GM23338 (cell line): Measurements from ENCODE around the gene KIAA1549. TPM values are rescaled to one million over a fixed set of nuclear protein-coding genes. Genes with fewer than 3 reads are reported as not detected.

Experiments
- ATAC-seq: fragments of 200-7000 bp; cut with Tn5 transposase; 3 replicates; pipeline ENCODE4 v1.9.1; 2020
- DNase-seq: peaks from one replicate; pipeline ENCODE4 v3.0.0-alpha.2; 2015; ENCODE audit warnings: low spot score
- H2AFZ ChIP-seq: fragments of 200-600 bp; sonication (generic); 2 replicates; pipeline ENCODE4 v1.8.0; 2016; ENCODE audit warnings: antibody characterized with exemption, mild to moderate bottlenecking, moderate library complexity
- H3F3A ChIP-seq: fragments of 200-600 bp; sonication (generic); replicated peaks from 2 replicates; pipeline ENCODE4 v1.8.0; 2017; ENCODE audit warnings: antibody characterized with exemption, mixed run types, low read depth
- H3K27ac ChIP-seq: fragments of 200-600 bp; sonication (generic); 2 replicates; pipeline ENCODE4 v1.6.1; 2016; ENCODE audit warnings: low read depth
- H3K27me3 ChIP-seq: fragments of 200-600 bp; sonication (generic); 2 replicates; pipeline ENCODE4 v1.8.0; 2016; ENCODE audit warnings: mild to moderate bottlenecking, mixed run types, moderate library complexity; ENCODE audit not compliant: insufficient read depth
- H3K36me3 ChIP-seq: fragments of 200-600 bp; sonication (generic); 2 replicates; pipeline ENCODE4 v1.8.0; 2016; ENCODE audit warnings: mild to moderate bottlenecking; ENCODE audit not compliant: insufficient read depth
- H3K4me1 ChIP-seq: fragments of 200-600 bp; sonication (generic); 2 replicates; pipeline ENCODE4 v1.8.0; 2016; ENCODE audit warnings: mild to moderate bottlenecking, moderate library complexity; ENCODE audit not compliant: insufficient read depth
- H3K4me2 ChIP-seq: fragments of 200-600 bp; sonication (generic); 2 replicates; pipeline ENCODE4 v1.7.1; 2017; ENCODE audit warnings: mixed run types
- H3K4me3 ChIP-seq: fragments of 200-600 bp; sonication (generic); 2 replicates; pipeline ENCODE4 v1.6.1; 2016; ENCODE audit warnings: mixed run types
- H3K79me2 ChIP-seq: fragments of 200-600 bp; sonication (generic); replicated peaks from 2 replicates; pipeline ENCODE4 v1.8.0; 2017; ENCODE audit warnings: mild to moderate bottlenecking; ENCODE audit not compliant: insufficient read depth
- H3K9me2 ChIP-seq: fragments of 200-600 bp; sonication (generic); 2 replicates; pipeline ENCODE4 v1.8.0; 2017; ENCODE audit not compliant: insufficient read depth
- H4K20me1 ChIP-seq: fragments of 200-600 bp; sonication (generic); replicated peaks from 2 replicates; pipeline ENCODE4 v1.8.0; 2017; ENCODE audit warnings: mild to moderate bottlenecking; ENCODE audit not compliant: insufficient read depth
- H3K27ac Mint-ChIP-seq: 2 replicates; pipeline ENCODE4 v1.8.0; 2020; ENCODE audit warnings: inconsistent platforms, mild to moderate bottlenecking, moderate library complexity, mixed read lengths
- H3K27me3 Mint-ChIP-seq: 3 replicates; pipeline ENCODE4 v1.8.0; 2022; ENCODE audit warnings: low read depth, mild to moderate bottlenecking, moderate library complexity, mixed read lengths, inconsistent platforms; ENCODE audit not compliant: insufficient read depth, poor library complexity
- H3K36me3 Mint-ChIP-seq: 3 replicates; pipeline ENCODE4 v1.8.0; 2021; ENCODE audit warnings: low read depth, mild to moderate bottlenecking, inconsistent platforms, moderate library complexity, mixed read lengths
- H3K4me1 Mint-ChIP-seq: 3 replicates; pipeline ENCODE4 v1.8.0; 2020; ENCODE audit warnings: mild to moderate bottlenecking, inconsistent platforms, mixed read lengths
- H3K4me3 Mint-ChIP-seq: 3 replicates; pipeline ENCODE4 v1.8.0; 2021; ENCODE audit warnings: moderate library complexity, mild to moderate bottlenecking, inconsistent platforms, mixed read lengths
- H3K9me3 Mint-ChIP-seq: 3 replicates; pipeline ENCODE4 v1.8.0; 2020; ENCODE audit warnings: moderate library complexity, mild to moderate bottlenecking, inconsistent platforms, mixed read lengths
- ETS1 ChIP-seq: IDR thresholded peaks from 2 replicates; pipeline ENCODE4 v1.6.1; 2016; ENCODE audit warnings: antibody characterized with exemption
- EZH2 ChIP-seq: fragments of 200-600 bp; sonication (generic); IDR thresholded peaks from one replicate; pipeline ENCODE4 v1.8.0; 2017; ENCODE audit warnings: antibody characterized with exemption, mild to moderate bottlenecking, low read depth; ENCODE audit not compliant: unreplicated experiment
- EZH2phosphoT487 ChIP-seq: fragments of 200-600 bp; sonication (generic); IDR thresholded peaks from one replicate; pipeline ENCODE4 v1.8.1; 2018; ENCODE audit warnings: antibody characterized with exemption; ENCODE audit not compliant: unreplicated experiment
- JUNB ChIP-seq: IDR thresholded peaks from one replicate; pipeline ENCODE4 v1.6.1; 2016; ENCODE audit warnings: antibody characterized with exemption; ENCODE audit not compliant: unreplicated experiment
- REST ChIP-seq: IDR thresholded peaks from one replicate; pipeline ENCODE4 v1.6.1; 2018; ENCODE audit warnings: antibody characterized with exemption; ENCODE audit not compliant: unreplicated experiment
- ZNF331 ChIP-seq: fragments of 250-450 bp; sonication (Bioruptor Pico); IDR thresholded peaks from 2 replicates; pipeline ENCODE4 v1.5.0; 2020; ENCODE audit warnings: low read depth, mild to moderate bottlenecking, moderate library complexity
- polyA plus RNA-seq: library from polyadenylated mRNA; unstranded; fragments of >200 nt; fragmentation: Nextera tagmentation; extraction: Ambion mirVana; gene quantifications from 2 replicates; pipeline ENCODE4 v1.2.1, GENCODE V29; 2016
- total RNA-seq: library from RNA; depleted of rRNA; stranded (reverse); fragments of >200 nt; shearing (Covaris generic); gene quantifications from 2 replicates; pipeline ENCODE4 v1.2.3, GENCODE V29; 2014

The KIAA1549 gene
- total and polyA plus RNA-seq, 2 experiments from 2014 or later: 3.6 to 13.5 TPM

GRCh38 chr7:138918176-138918575 is 63.0 kb downstream of the KIAA1549 start:
- Mint-ChIP-seq H3K36me3 (peaks cover 34% of the 10 kb centered on the region), H3K27ac (no peak overlapping the region), H3K4me1 (peaks cover 11% of the 10 kb centered on the region), H3K9me3 (no peaks in the 10 kb centered on the region; the same call in 2 of the 3 replicates), H3K27me3 (peaks cover 2% of the 10 kb centered on the region), H3K4me3 (no peak overlapping the region)
- Histone ChIP-seq H3K36me3 (peaks cover 5% of the 10 kb centered on the region; the same call in 1 of the 2 replicates), H3K27ac (no peak overlapping the region), H3F3A (no peaks in the 10 kb centered on the region), H3K4me2 (no peak overlapping the region), H2AFZ (no peak overlapping the region), H4K20me1 (peaks cover 6% of the 10 kb centered on the region), H3K4me1 (no peaks in the 10 kb centered on the region), H3K9me2 (no peaks in the 10 kb centered on the region), H3K79me2 (peaks cover 28% of the 10 kb centered on the region), H3K27me3 (no peaks in the 10 kb centered on the region), H3K4me3 (no peak overlapping the region)
- DNase-seq: no peak
- no peak for TF ChIP-seq EZH2phosphoT487
- ATAC-seq: no peak

- Mint-ChIP-seq H3K4me1 (peaks cover 11% of the 10 kb centered on the region), H3K36me3 (peaks cover 38% of the 10 kb centered on the region), H3K27ac (no peak overlapping the region), H3K4me3 (no peak overlapping the region), H3K27me3 (peaks cover 2% of the 10 kb centered on the region), H3K9me3 (peaks cover 3% of the 10 kb centered on the region; the same call in 1 of the 3 replicates)
- no peaks in the 10 kb centered on the region for H3K27me3 ChIP-seq
- no peaks in the 10 kb centered on the region for H3K4me1 ChIP-seq
- no peaks in the 10 kb centered on the region for H3F3A ChIP-seq
- no peaks in the 10 kb centered on the region for H3K9me2 ChIP-seq
- TF ChIP-seq EZH2 (no peak), JUNB (no peak), ETS1 (no peak)
- peaks cover 4% of the 10 kb centered on the region for H4K20me1 ChIP-seq
- H3K79me2 ChIP-seq: peaks cover 28% of the 10 kb centered on the region
- no peak overlapping the region for H2AFZ ChIP-seq
- DNase-seq (no peak), ATAC-seq (no peak)
- H3K27ac ChIP-seq: no peak overlapping the region
- no peak overlapping the region for H3K4me2 ChIP-seq
- H3K36me3 ChIP-seq: peaks cover 8% of the 10 kb centered on the region; the same call in 1 of the 2 replicates
- H3K4me3 ChIP-seq: no peak overlapping the region
These were observed 63.4 kb downstream of the KIAA1549 start for GRCh38 chr7:138917771-138918170.

DNA sequence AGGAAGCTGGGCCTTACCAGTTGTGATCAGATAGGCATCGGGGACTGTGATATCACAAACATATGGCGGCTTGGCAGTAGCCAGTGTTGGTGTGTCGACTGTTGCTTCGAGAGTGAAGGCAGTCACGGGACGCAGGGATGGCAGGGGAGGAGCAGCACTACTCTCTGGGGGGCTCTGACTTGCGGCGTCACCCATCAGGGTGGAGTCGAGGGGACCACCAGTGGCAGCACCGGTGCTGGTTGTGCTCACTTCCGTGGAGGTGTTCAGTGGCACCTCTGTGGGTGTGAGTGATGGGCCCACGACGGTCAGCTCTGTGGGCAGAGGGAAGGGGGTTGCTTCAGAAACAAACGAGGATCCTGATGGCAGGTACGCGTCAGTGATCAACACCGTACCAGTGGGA is 64.5 kb downstream of the KIAA1549 start:
- Histone ChIP-seq H3K27me3 (no peaks in the 10 kb centered on the region), H3K4me1 (no peaks in the 10 kb centered on the region), H3K36me3 (peaks cover 8% of the 10 kb centered on the region; the same call in 1 of the 2 replicates), H3K9me2 (no peaks in the 10 kb centered on the region), H2AFZ (no peak overlapping the region), H3K79me2 (peaks cover 21% of the 10 kb centered on the region), H4K20me1 (peaks cover 3% of the 10 kb centered on the region; the same call in 1 of the 2 replicates), H3K4me3 (no peak overlapping the region), H3K4me2 (no peak overlapping the region), H3F3A (no peaks in the 10 kb centered on the region), H3K27ac (no peak overlapping the region)
- Mint-ChIP-seq H3K36me3 (peaks cover 44% of the 10 kb centered on the region), H3K27ac (peak overlapping the region; percentile 43; the same call in 1 of the 2 replicates), H3K9me3 (peaks cover 4% of the 10 kb centered on the region; the same call in 1 of the 3 replicates), H3K4me3 (no peak overlapping the region), H3K4me1 (peaks cover 11% of the 10 kb centered on the region), H3K27me3 (peaks cover 2% of the 10 kb centered on the region)
- ATAC-seq (no peak), DNase-seq (no peak)
- TF ChIP-seq ZNF331 (CRISPR knock-in tag) (no peak), REST (no peak)
